KOPT-K1 (cell line): ENCODE results near the gene SLC1A7.
"Not testable (repeated sequence)": the region's sequence is repeated elsewhere in the genome, so short reads cannot be mapped to it uniquely, and the experiment has no call there.

Experiments
- H3K27ac ChIP-seq: fragments of 200-600 bp; sonication (generic); 2 replicates; pipeline ENCODE4 v1.5.1; 2016; ENCODE audit warnings: antibody characterized with exemption, mild to moderate bottlenecking, low read depth, low read length; ENCODE audit not compliant: poor library complexity, severe bottlenecking
- H3K36me3 ChIP-seq: fragments of 200-600 bp; sonication (generic); 2 replicates; pipeline ENCODE4 v1.5.1; 2017; ENCODE audit warnings: antibody characterized with exemption, mild to moderate bottlenecking, low read length, moderate library complexity; ENCODE audit not compliant: insufficient read depth
- H3K9me3 ChIP-seq: fragments of 200-600 bp; sonication (generic); 2 replicates; pipeline ENCODE4 v1.5.1; 2017; ENCODE audit warnings: antibody characterized with exemption, low read length, mild to moderate bottlenecking; ENCODE audit not compliant: insufficient read depth, poor library complexity, severe bottlenecking

The SLC1A7 gene

GRCh38 chr1:53142226-53142853 is at the start of gene SLC1A7:
Gene SLC1A7, minus strand, starts transcription at chr1:53142638. Its CDS starts 189 bp downstream, at chr1:53142449.
- no peak within 1 kb of the TSS for H3K27ac ChIP-seq
- no peaks in the 10 kb centered on the region for H3K36me3 ChIP-seq
- peaks cover 8% of the 10 kb centered on the region for H3K9me3 ChIP-seq

- no peaks in the 10 kb centered on the region for H3K9me3 ChIP-seq
Observed at GRCh38 chr1:53190210-53190611, 47.8 kb upstream of the SLC1A7 start.

GRCh38 chr1:53189061-53189460 is 46.6 kb upstream of the SLC1A7 start:
- no peak overlapping the region for H3K27ac ChIP-seq
- no peaks in the 10 kb centered on the region for H3K36me3 ChIP-seq
- H3K9me3 ChIP-seq: no peaks in the 10 kb centered on the region

More at GRCh38 chr1:53190210-53190611, 47.8 kb upstream of the SLC1A7 start:
- H3K36me3 ChIP-seq: no peaks in the 10 kb centered on the region
- no peak overlapping the region for H3K27ac ChIP-seq

GRCh38 chr1:53188099-53188498 is 45.7 kb upstream of the SLC1A7 start:
- Histone ChIP-seq H3K9me3 (no peaks in the 10 kb centered on the region), H3K27ac (no peak overlapping the region), H3K36me3 (no peaks in the 10 kb centered on the region)

GRCh38 chr1:53187401-53187800 is 45.0 kb upstream of the SLC1A7 start:
- H3K27ac ChIP-seq: no peak overlapping the region
- H3K36me3 ChIP-seq: no peaks in the 10 kb centered on the region
- no peaks in the 10 kb centered on the region for H3K9me3 ChIP-seq

GRCh38 chr1:53186533-53186932 is 44.1 kb upstream of the SLC1A7 start:
- Histone ChIP-seq H3K9me3 (no peaks in the 10 kb centered on the region), H3K27ac (no peak overlapping the region), H3K36me3 (no peaks in the 10 kb centered on the region)

- H3K9me3 ChIP-seq, H3K36me3 ChIP-seq, H3K27ac ChIP-seq: not testable (repeated sequence)
Observed at GRCh38 chr1:53185955-53186297, 43.5 kb upstream of the SLC1A7 start.

GRCh38 chr1:53183095-53183990 is 40.9 kb upstream of the SLC1A7 start:
- no peaks in the 10 kb centered on the region for H3K9me3 ChIP-seq
- no peak overlapping the region for H3K27ac ChIP-seq
- no peaks in the 10 kb centered on the region for H3K36me3 ChIP-seq

GRCh38 chr1:53182716-53183094 is 40.3 kb upstream of the SLC1A7 start:
- Histone ChIP-seq H3K27ac (no peak overlapping the region), H3K36me3 (no peaks in the 10 kb centered on the region), H3K9me3 (no peaks in the 10 kb centered on the region)

GRCh38 chr1:53182111-53182593 is 39.7 kb upstream of the SLC1A7 start:
- no peaks in the 10 kb centered on the region for H3K9me3 ChIP-seq
- H3K36me3 ChIP-seq: no peaks in the 10 kb centered on the region
- no peak overlapping the region for H3K27ac ChIP-seq

- Histone ChIP-seq H3K27ac (no peak overlapping the region), H3K9me3 (no peaks in the 10 kb centered on the region), H3K36me3 (no peaks in the 10 kb centered on the region)
Observed at GRCh38 chr1:53180951-53181350, 38.5 kb upstream of the SLC1A7 start.

GRCh38 chr1:53180226-53180625 is 37.8 kb upstream of the SLC1A7 start:
- Histone ChIP-seq H3K9me3 (no peaks in the 10 kb centered on the region), H3K27ac (no peak overlapping the region), H3K36me3 (no peaks in the 10 kb centered on the region)

- no peaks in the 10 kb centered on the region for H3K9me3 ChIP-seq
- H3K27ac ChIP-seq: no peak overlapping the region
- H3K36me3 ChIP-seq: no peaks in the 10 kb centered on the region
Observed at GRCh38 chr1:53176452-53177208, 34.2 kb upstream of the SLC1A7 start.

GRCh38 chr1:53174971-53175913 is 32.8 kb upstream of the SLC1A7 start:
- Histone ChIP-seq H3K9me3 (no peaks in the 10 kb centered on the region), H3K36me3 (no peaks in the 10 kb centered on the region), H3K27ac (no peak overlapping the region)
